ENCODE measurements around the gene LRCOL1.

The LRCOL1 gene

GRCh38 chr12:132610051-132610759 lies at the start of gene LRCOL1:
Gene LRCOL1, minus strand, starts transcription at chr12:132610582. Its CDS starts 4,331 bp downstream, at chr12:132606251.
- DNase-seq = peak in 10 of 51 donors; percentile 7 to 39 (median 16)

GRCh38 chr12:132660052-132660451 lies 49.7 kb upstream of the LRCOL1 start:
- no peak for DNase-seq

GRCh38 chr12:132659146-132659545 lies 48.8 kb upstream of the LRCOL1 start:
- no peak for DNase-seq

GRCh38 chr12:132658149-132658894 lies 47.9 kb upstream of the LRCOL1 start:
- DNase-seq = no peak

- no peak for DNase-seq
These were observed 46.8 kb upstream of the LRCOL1 start for GRCh38 chr12:132657004-132657727.

GRCh38 chr12:132653567-132654290 lies 43.3 kb upstream of the LRCOL1 start:
- DNase-seq = no peak

- DNase-seq = no peak
These were observed 41.2 kb upstream of the LRCOL1 start for GRCh38 chr12:132651444-132652100.

GRCh38 chr12:132649226-132649945 lies 39.0 kb upstream of the LRCOL1 start:
- no peak for DNase-seq

- DNase-seq = no peak
These were observed 38.3 kb upstream of the LRCOL1 start for GRCh38 chr12:132648616-132649225.

- DNase-seq = no peak
These were observed 37.5 kb upstream of the LRCOL1 start for GRCh38 chr12:132647858-132648257.

GRCh38 chr12:132646850-132647249 lies 36.5 kb upstream of the LRCOL1 start:
- DNase-seq = no peak

GRCh38 chr12:132642846-132643835 lies 32.8 kb upstream of the LRCOL1 start:
- no peak for DNase-seq

- no peak for DNase-seq
These were observed 31.6 kb upstream of the LRCOL1 start for GRCh38 chr12:132641811-132642650.

GRCh38 chr12:132640936-132641335 lies 30.6 kb upstream of the LRCOL1 start:
- DNase-seq = no peak

- no peak for DNase-seq
These were observed 29.7 kb upstream of the LRCOL1 start for GRCh38 chr12:132639956-132640520.

GRCh38 chr12:132638541-132639408 lies 28.4 kb upstream of the LRCOL1 start:
- DNase-seq = peak in 6 of 51 donors; percentile 4 to 28 (median 6)
